PC-9 (cell line): ENCODE results near the gene TGM1. TPM values are rescaled to one million over a fixed set of nuclear protein-coding genes. Genes with fewer than 3 reads are reported as not detected.

Source experiments
- BruUV-seq: library from RNA; stranded (reverse); fragments of 400-500 nt; replicated peaks from 2 replicates; lab custom pipeline; 2021; lab: Mats Ljungman, UMichigan
- CTCF ChIA-PET: fragments of 300-600 bp; sonication (Branson Sonifier 250); formaldehyde crosslinking; loops from one replicate; lab custom pipeline; 2022; ENCODE audit warnings: antibody characterized with exemption; lab: Charles Lee
- POLR2A ChIA-PET: fragments of 300-600 bp; sonication (Branson Sonifier 250); formaldehyde crosslinking; loops from one replicate; lab custom pipeline; 2022; ENCODE audit warnings: antibody characterized with exemption; ENCODE audit not compliant: unreplicated experiment; lab: Charles Lee
- DNase-seq, 2 experiments: peaks; one replicate each; pipeline versions ENCODE4 v3.0.0 to v3.0.0-alpha.2; 2015 to 2022; ENCODE audit warnings: mixed read lengths in 1 of 2
- H2AFZ ChIP-seq: fragments of 200-600 bp; sonication (generic); 2 replicates; pipeline ENCODE4 v1.8.1; 2017; ENCODE audit warnings: antibody characterized with exemption
- H3F3A ChIP-seq: fragments of 200-600 bp; sonication (generic); 2 replicates; pipeline ENCODE4 v1.8.1; 2017; ENCODE audit warnings: antibody characterized with exemption, mild to moderate bottlenecking, low read depth; ENCODE audit not compliant: insufficient read depth
- H3K27ac ChIP-seq: fragments of 200-600 bp; sonication (generic); 2 replicates; pipeline ENCODE4 v1.6.1; 2016; ENCODE audit warnings: mixed run types
- H3K27me3 ChIP-seq: fragments of 200-600 bp; sonication (generic); 2 replicates; pipeline ENCODE4 v1.6.1; 2016; ENCODE audit warnings: low read depth, mixed run types; ENCODE audit not compliant: insufficient read depth
- H3K36me3 ChIP-seq: fragments of 200-600 bp; sonication (generic); 2 replicates; pipeline ENCODE4 v1.6.1; 2016; ENCODE audit warnings: low read depth, mixed run types
- H3K4me1 ChIP-seq: fragments of 200-600 bp; sonication (generic); replicated peaks from 2 replicates; pipeline ENCODE4 v1.6.1; 2016; ENCODE audit warnings: mixed run types; ENCODE audit not compliant: insufficient read depth
- H3K4me2 ChIP-seq: fragments of 200-600 bp; sonication (generic); 2 replicates; pipeline ENCODE4 v1.6.1; 2017; ENCODE audit warnings: mixed run types
- H3K4me3 ChIP-seq: fragments of 200-600 bp; sonication (generic); 2 replicates; pipeline ENCODE4 v1.6.1; 2016; ENCODE audit warnings: mixed run types
- H3K79me2 ChIP-seq: fragments of 200-600 bp; sonication (generic); 2 replicates; pipeline ENCODE4 v1.6.1; 2017; ENCODE audit warnings: low read depth, mixed run types
- H3K9me2 ChIP-seq: fragments of 200-600 bp; sonication (generic); 2 replicates; pipeline ENCODE4 v1.8.1; 2017; ENCODE audit warnings: mild to moderate bottlenecking; ENCODE audit not compliant: insufficient read depth
- H3K9me3 ChIP-seq: fragments of 200-600 bp; sonication (generic); 2 replicates; pipeline ENCODE4 v1.8.1; 2016; ENCODE audit warnings: low read depth; ENCODE audit not compliant: insufficient read depth
- H4K20me1 ChIP-seq: fragments of 200-600 bp; sonication (generic); 2 replicates; pipeline ENCODE4 v1.8.1; 2017; ENCODE audit not compliant: insufficient read depth
- EZH2 ChIP-seq: fragments of 200-600 bp; sonication (generic); IDR thresholded peaks from 2 replicates; pipeline ENCODE4 v1.8.0; 2017; ENCODE audit warnings: antibody characterized with exemption, low read depth
- intact Hi-C: fragments of 100-400 bp; cut with micrococcal nuclease; formaldehyde crosslinking; loops from one replicate; pipeline ENCODE4 v1.10.0; 2022; ENCODE audit not compliant: unreplicated experiment
- total RNA-seq: library from RNA; stranded (reverse); gene quantifications from 2 replicates; pipeline ENCODE4 v1.2.3, GENCODE V29; 2021
- TF ChIP-seq, protein P1 (sequence below): fragments of 200-600 bp; sonication (generic); conservative IDR thresholded peaks from 2 replicates; pipeline ENCODE4 v1.6.1; 2017; ENCODE audit warnings: mixed run types, antibody characterized with exemption, mild to moderate bottlenecking, moderate library complexity

The TGM1 gene
- total RNA-seq, 1 experiment from 2014 or later = 7.2 TPM

DNA sequence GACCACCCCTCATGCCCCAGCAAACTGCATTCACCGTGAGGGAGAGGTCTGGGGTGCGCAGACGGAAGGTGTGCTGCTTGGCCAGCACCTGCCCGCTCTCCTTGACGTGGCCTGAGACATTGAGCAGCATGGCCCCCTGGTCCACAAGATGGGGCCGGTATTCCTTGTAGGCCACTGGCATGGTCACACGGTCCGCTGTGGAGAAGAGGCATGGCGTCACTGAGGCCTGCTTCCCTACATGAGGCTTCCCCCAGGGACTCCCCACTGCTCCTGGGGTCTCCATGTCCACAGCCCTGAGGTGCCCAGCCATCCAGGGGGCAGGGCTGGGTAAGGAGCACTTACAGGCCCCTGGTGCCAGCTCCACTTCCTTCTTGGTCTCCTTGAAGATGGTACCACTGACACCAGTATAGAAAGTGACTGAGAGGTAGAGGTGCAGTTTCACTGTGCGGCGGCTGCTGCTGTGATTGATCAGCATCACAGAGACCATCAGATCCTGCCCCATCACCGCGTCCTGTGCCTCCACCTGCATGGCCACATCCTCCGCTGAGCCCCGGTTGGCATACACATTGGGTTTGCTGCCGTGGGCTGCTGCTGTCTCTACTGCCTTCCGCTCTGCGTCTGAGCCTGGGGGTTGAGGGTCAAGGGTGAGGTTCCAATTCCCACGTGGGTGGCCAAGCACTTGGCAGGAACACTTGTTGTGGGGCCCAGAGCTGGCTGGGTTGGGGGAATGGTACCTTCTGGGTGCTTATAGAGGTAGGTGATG, 8.2 kb downstream of the TGM1 start:
- H3K4me3 ChIP-seq = no peak overlapping the region
- H3K4me1 ChIP-seq = no peaks in the 10 kb centered on the region
- BruUV-seq = no TSS peak
- DNase-seq = no peak
- ChIA-PET POLR2A (no interaction called here), CTCF (no interaction called here)
- no peaks in the 10 kb centered on the region for H3F3A ChIP-seq
- intact Hi-C loops = no loop called here
- H3K9me3 ChIP-seq = no peaks in the 10 kb centered on the region
- H3K4me2 ChIP-seq = no peak overlapping the region
- H3K36me3 ChIP-seq = no peaks in the 10 kb centered on the region
- TF ChIP-seq EZH2 = no peak
- TF ChIP-seq, protein P1, sequence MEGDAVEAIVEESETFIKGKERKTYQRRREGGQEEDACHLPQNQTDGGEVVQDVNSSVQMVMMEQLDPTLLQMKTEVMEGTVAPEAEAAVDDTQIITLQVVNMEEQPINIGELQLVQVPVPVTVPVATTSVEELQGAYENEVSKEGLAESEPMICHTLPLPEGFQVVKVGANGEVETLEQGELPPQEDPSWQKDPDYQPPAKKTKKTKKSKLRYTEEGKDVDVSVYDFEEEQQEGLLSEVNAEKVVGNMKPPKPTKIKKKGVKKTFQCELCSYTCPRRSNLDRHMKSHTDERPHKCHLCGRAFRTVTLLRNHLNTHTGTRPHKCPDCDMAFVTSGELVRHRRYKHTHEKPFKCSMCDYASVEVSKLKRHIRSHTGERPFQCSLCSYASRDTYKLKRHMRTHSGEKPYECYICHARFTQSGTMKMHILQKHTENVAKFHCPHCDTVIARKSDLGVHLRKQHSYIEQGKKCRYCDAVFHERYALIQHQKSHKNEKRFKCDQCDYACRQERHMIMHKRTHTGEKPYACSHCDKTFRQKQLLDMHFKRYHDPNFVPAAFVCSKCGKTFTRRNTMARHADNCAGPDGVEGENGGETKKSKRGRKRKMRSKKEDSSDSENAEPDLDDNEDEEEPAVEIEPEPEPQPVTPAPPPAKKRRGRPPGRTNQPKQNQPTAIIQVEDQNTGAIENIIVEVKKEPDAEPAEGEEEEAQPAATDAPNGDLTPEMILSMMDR = no peak
- no peaks in the 10 kb centered on the region for H3K79me2 ChIP-seq
- H2AFZ ChIP-seq = no peak overlapping the region
- H3K9me2 ChIP-seq = no peaks in the 10 kb centered on the region
- H3K27ac ChIP-seq = no peak overlapping the region
- H3K27me3 ChIP-seq = no peaks in the 10 kb centered on the region
- no peaks in the 10 kb centered on the region for H4K20me1 ChIP-seq

DNA sequence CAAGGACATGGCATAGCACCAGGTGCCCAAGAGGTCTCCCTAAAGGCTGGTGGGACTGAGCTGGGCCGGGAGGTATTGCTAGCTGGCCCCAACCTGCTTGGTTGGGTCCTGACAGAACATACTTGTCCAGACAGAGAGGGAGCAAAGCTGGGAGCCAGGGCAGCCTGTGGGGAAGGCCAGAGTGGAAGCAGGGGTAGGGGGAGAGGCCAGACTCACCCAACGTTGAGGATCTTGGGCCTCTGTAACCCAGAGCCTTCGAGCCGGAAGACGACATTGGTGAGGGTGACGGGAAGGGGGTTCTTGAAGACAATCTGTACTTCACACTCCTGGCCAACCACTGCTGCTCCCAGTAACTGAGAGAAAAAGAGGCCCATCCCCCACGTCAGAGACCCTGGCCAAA, 9.0 kb downstream of the TGM1 start:
- ChIA-PET POLR2A (no interaction called here), CTCF (no interaction called here)
- no peaks in the 10 kb centered on the region for H4K20me1 ChIP-seq
- H3K36me3 ChIP-seq = no peaks in the 10 kb centered on the region
- H3F3A ChIP-seq = no peaks in the 10 kb centered on the region
- H3K4me2 ChIP-seq = no peak overlapping the region
- BruUV-seq = no TSS peak
- H3K79me2 ChIP-seq = no peaks in the 10 kb centered on the region
- no peak overlapping the region for H2AFZ ChIP-seq
- no peaks in the 10 kb centered on the region for H3K9me3 ChIP-seq
- H3K4me1 ChIP-seq = no peaks in the 10 kb centered on the region
- no peaks in the 10 kb centered on the region for H3K9me2 ChIP-seq
- no peak overlapping the region for H3K4me3 ChIP-seq
- TF ChIP-seq, protein P1 = no peak
- TF ChIP-seq EZH2 = no peak
- H3K27me3 ChIP-seq = no peaks in the 10 kb centered on the region
- H3K27ac ChIP-seq = no peak overlapping the region
- DNase-seq = no peak
- intact Hi-C loops = no loop called here

DNA sequence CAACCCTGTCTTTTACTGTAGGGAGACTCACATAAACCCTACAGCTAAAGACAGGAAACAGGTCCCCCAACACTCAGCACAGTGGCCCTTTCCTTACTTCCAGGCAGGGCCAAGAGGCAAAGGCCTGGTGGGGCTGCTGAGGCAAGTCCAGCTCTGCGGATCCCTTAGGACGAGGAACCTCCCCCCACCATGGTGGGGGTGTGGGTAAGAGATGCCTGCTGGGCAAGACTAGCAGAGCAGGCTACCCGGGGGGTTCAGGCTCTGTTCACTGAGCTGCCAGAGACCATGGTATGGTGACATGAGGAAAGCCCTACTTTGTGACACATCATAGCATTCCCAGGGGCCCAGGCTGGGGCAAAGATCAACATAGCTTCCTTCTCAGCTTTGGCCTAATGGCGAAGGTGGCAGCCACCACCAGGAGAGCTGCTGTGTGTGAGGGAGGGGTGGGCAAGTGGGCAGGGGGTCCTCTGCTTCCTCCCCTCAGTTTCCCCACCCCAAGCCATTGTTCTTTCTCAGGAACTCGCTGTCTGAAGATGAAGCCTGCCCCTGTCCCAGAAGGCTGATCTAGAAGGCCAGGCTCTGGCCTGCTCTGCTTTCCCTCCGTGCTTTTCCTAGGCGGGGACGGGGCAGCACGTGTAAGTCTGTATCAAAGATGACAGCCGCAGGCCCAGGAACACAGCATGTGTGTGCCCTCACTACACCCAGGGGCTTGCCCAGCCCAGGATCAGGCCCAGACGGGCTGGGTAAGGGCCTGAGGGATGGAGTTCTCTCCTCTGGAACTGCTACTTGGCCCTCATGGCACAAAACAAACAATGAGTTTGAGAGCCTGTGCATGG, 10.5 kb downstream of the TGM1 start:
- no peak overlapping the region for H3K4me2 ChIP-seq
- ChIA-PET CTCF (no interaction called here), POLR2A (no interaction called here)
- H3K79me2 ChIP-seq = no peaks in the 10 kb centered on the region
- intact Hi-C loops = no loop called here
- H3F3A ChIP-seq = no peaks in the 10 kb centered on the region
- H3K4me3 ChIP-seq = no peak overlapping the region
- no peak overlapping the region for H2AFZ ChIP-seq
- no peaks in the 10 kb centered on the region for H3K36me3 ChIP-seq
- no peaks in the 10 kb centered on the region for H3K9me2 ChIP-seq
- no peak for DNase-seq
- TF ChIP-seq, protein P1 = no peak
- no peak for TF ChIP-seq EZH2
- H3K4me1 ChIP-seq = no peaks in the 10 kb centered on the region
- no peaks in the 10 kb centered on the region for H4K20me1 ChIP-seq
- no TSS peak for BruUV-seq
- H3K27me3 ChIP-seq = no peaks in the 10 kb centered on the region
- no peak overlapping the region for H3K27ac ChIP-seq
- H3K9me3 ChIP-seq = no peaks in the 10 kb centered on the region
